HG03060 (cell line): ENCODE results near the gene NPAS1.

Experiments used
- ATAC-seq: cut with Tn5 transposase; IDR thresholded peaks from one replicate; pipeline ENCODE4 v1.9.1; 2021; ENCODE audit warnings: low read depth, moderate number of reproducible peaks; ENCODE audit not compliant: unreplicated experiment

NPAS1 gene

GRCh38 chr19:47012617-47013016 is 7.0 kb upstream of the NPAS1 start:
- no peak for ATAC-seq

- ATAC-seq = no peak
These were observed 6.6 kb upstream of the NPAS1 start for GRCh38 chr19:47013041-47013517.

GRCh38 chr19:47018923-47019322 is 714 bp upstream of the NPAS1 start:
- no peak for ATAC-seq

GRCh38 chr19:47020132-47020805 is 632 bp downstream of the NPAS1 start:
- no peak for ATAC-seq

- ATAC-seq = no peak
These were observed 1.4 kb downstream of the NPAS1 start for GRCh38 chr19:47020992-47021496.

GRCh38 chr19:47021536-47022139 is 2.0 kb downstream of the NPAS1 start:
- no peak for ATAC-seq

- ATAC-seq = no peak
These were observed 2.5 kb downstream of the NPAS1 start for GRCh38 chr19:47022140-47022536.

- ATAC-seq = no peak
These were observed 3.2 kb downstream of the NPAS1 start for GRCh38 chr19:47022541-47023447.

GRCh38 chr19:47023448-47023794 is 3.8 kb downstream of the NPAS1 start:
- ATAC-seq = no peak

- ATAC-seq = no peak
These were observed 4.9 kb downstream of the NPAS1 start for GRCh38 chr19:47024502-47024901.

- no peak for ATAC-seq
These were observed 6.5 kb downstream of the NPAS1 start for GRCh38 chr19:47026156-47026555.

GRCh38 chr19:47026889-47027288 is 7.3 kb downstream of the NPAS1 start:
- ATAC-seq = no peak

GRCh38 chr19:47027586-47028088 is 8.0 kb downstream of the NPAS1 start:
- no peak for ATAC-seq

GRCh38 chr19:47028195-47028601 is 8.6 kb downstream of the NPAS1 start:
- no peak for ATAC-seq

- ATAC-seq = no peak
These were observed 12.7 kb downstream of the NPAS1 start for GRCh38 chr19:47032171-47032811.

- no peak for ATAC-seq
These were observed 15.8 kb downstream of the NPAS1 start for GRCh38 chr19:47035127-47036096.

- ATAC-seq = no peak
These were observed 16.5 kb downstream of the NPAS1 start for GRCh38 chr19:47036097-47036651.

- ATAC-seq = no peak
These were observed 18.1 kb downstream of the NPAS1 start for GRCh38 chr19:47037766-47038165.

- no peak for ATAC-seq
These were observed 19.7 kb downstream of the NPAS1 start for GRCh38 chr19:47039239-47039874.
